ENCODE measurements around the gene RGMB.
A peak's percentile ranks its signal among the peaks of the same experiment; 100 is the strongest.

RGMB gene

GRCh38 chr5:98773464-98774191, at the start of gene RGMB:
RGMB (plus strand) TSS chr5:98773663; CDS start chr5:98774071, 408 bp downstream.
- TF ChIP-seq MAX (IDR thresholded peaks at IDR 0.05) (no peak; the same call in 1 of the 2 replicates), RAD21 (IDR thresholded peaks at IDR 0.05; ENCODE audit: low read depth) (no peak), USF1 (IDR thresholded peaks at IDR 0.05) (no peak), EP300 (IDR thresholded peaks at IDR 0.05; ENCODE audit: borderline replicate concordance) (no peak), NFIC (IDR thresholded peaks at IDR 0.05) (no peak), FOXM1 (IDR thresholded peaks at IDR 0.05; ENCODE audit: borderline replicate concordance, low read depth) (no peak; the same call in 1 of the 2 replicates), YY1 (IDR thresholded peaks at IDR 0.05; ENCODE audit: low read depth) (no peak; the same call in 1 of the 2 replicates), TCF12 (IDR thresholded peaks at IDR 0.05; ENCODE audit: low read depth) (no peak), TAF1 (IDR thresholded peaks at IDR 0.05; ENCODE audit: low read depth) (peak; percentile 62), CREB1 (IDR thresholded peaks at IDR 0.05; ENCODE audit: low read depth) (no peak), TEAD4 (IDR thresholded peaks at IDR 0.05) (no peak), CEBPB (IDR thresholded peaks at IDR 0.05) (no peak), REST (IDR thresholded peaks at IDR 0.05; ENCODE audit: low read depth) (no peak), ZBTB7A (IDR thresholded peaks at IDR 0.05; ENCODE audit: low read depth) (peak; percentile 39; the same call in 1 of the 2 replicates), EGR1 (IDR thresholded peaks at IDR 0.05) (no peak)

GRCh38 chr5:98726258-98726657, 47.2 kb upstream of the RGMB start:
- TF ChIP-seq MAX (IDR thresholded peaks at IDR 0.05) (no peak), TEAD4 (IDR thresholded peaks at IDR 0.05) (no peak)

- TF ChIP-seq EP300 (IDR thresholded peaks at IDR 0.05; ENCODE audit: borderline replicate concordance) (no peak), CREB1 (IDR thresholded peaks at IDR 0.05; ENCODE audit: low read depth) (no peak), EGR1 (IDR thresholded peaks at IDR 0.05) (no peak), TEAD4 (IDR thresholded peaks at IDR 0.05) (no peak), TAF1 (IDR thresholded peaks at IDR 0.05; ENCODE audit: low read depth) (no peak), USF1 (IDR thresholded peaks at IDR 0.05) (no peak), TCF12 (IDR thresholded peaks at IDR 0.05; ENCODE audit: low read depth) (no peak), REST (IDR thresholded peaks at IDR 0.05; ENCODE audit: low read depth) (no peak), YY1 (IDR thresholded peaks at IDR 0.05; ENCODE audit: low read depth) (no peak), ZBTB7A (IDR thresholded peaks at IDR 0.05; ENCODE audit: low read depth) (no peak), RAD21 (IDR thresholded peaks at IDR 0.05; ENCODE audit: low read depth) (no peak), CEBPB (IDR thresholded peaks at IDR 0.05) (no peak), MAX (IDR thresholded peaks at IDR 0.05) (no peak), NFIC (IDR thresholded peaks at IDR 0.05) (no peak)
Observed at GRCh38 chr5:98727686-98728085, 45.8 kb upstream of the RGMB start.

- TF ChIP-seq CEBPB (IDR thresholded peaks at IDR 0.05) = no peak
- TF ChIP-seq RAD21 (IDR thresholded peaks at IDR 0.05; ENCODE audit: low read depth) = no peak
- no peak for TF ChIP-seq TAF1 (IDR thresholded peaks at IDR 0.05; ENCODE audit: low read depth)
- no peak for TF ChIP-seq CREB1 (IDR thresholded peaks at IDR 0.05; ENCODE audit: low read depth)
- TF ChIP-seq NFIC (IDR thresholded peaks at IDR 0.05) = no peak
- no peak for TF ChIP-seq MAX (IDR thresholded peaks at IDR 0.05)
- TF ChIP-seq TEAD4 (IDR thresholded peaks at IDR 0.05) = no peak
- no peak for TF ChIP-seq FOXM1 (IDR thresholded peaks at IDR 0.05; ENCODE audit: borderline replicate concordance, low read depth)
- TF ChIP-seq REST (IDR thresholded peaks at IDR 0.05; ENCODE audit: low read depth) = no peak
- no peak for TF ChIP-seq EP300 (IDR thresholded peaks at IDR 0.05; ENCODE audit: borderline replicate concordance)
- TF ChIP-seq TCF12 (IDR thresholded peaks at IDR 0.05; ENCODE audit: low read depth) = no peak
- TF ChIP-seq USF1 (IDR thresholded peaks at IDR 0.05) = no peak
- TF ChIP-seq EGR1 (IDR thresholded peaks at IDR 0.05) = no peak
- TF ChIP-seq YY1 (IDR thresholded peaks at IDR 0.05; ENCODE audit: low read depth) = no peak
- no peak for TF ChIP-seq ZBTB7A (IDR thresholded peaks at IDR 0.05; ENCODE audit: low read depth)
Observed at GRCh38 chr5:98734646-98735045, 38.8 kb upstream of the RGMB start.

Data from Ishikawa (cell line).